ENCODE data around the gene ATP8B4.
"Not testable (repeated sequence)": the region's sequence is repeated elsewhere in the genome, so short reads cannot be mapped to it uniquely, and the experiment has no call there.

Gene ATP8B4

GRCh38 chr15:50135031-50135551 lies 16.1 kb upstream of the ATP8B4 start:
- H3K9ac ChIP-seq (ENCODE audit: insufficient read length): no peak overlapping the region
- no peak overlapping the region for H3K27ac ChIP-seq
- no peaks in the 10 kb centered on the region for H3K36me3 ChIP-seq (ENCODE audit: insufficient read depth, low read length)
- no peaks in the 10 kb centered on the region for H3K9me3 ChIP-seq (ENCODE audit: low read depth, low read length)
- H3K4me3 ChIP-seq: no peak overlapping the region
- DNase-seq (ENCODE audit: low read depth, low spot score): no peak
- no peak for TF ChIP-seq EZH2 (IDR thresholded peaks at IDR 0.05)
- no peak for TF ChIP-seq POLR2AphosphoS5 (IDR thresholded peaks at IDR 0.05; ENCODE audit: borderline replicate concordance, low read depth, low read length)
- TF ChIP-seq FOXP2 (optimal IDR thresholded peaks at IDR 0.05; ENCODE audit: control extremely low read depth, extremely low read length, insufficient read depth): no peak

- no peak overlapping the region for H3K4me3 ChIP-seq
- no peaks in the 10 kb centered on the region for H3K36me3 ChIP-seq (ENCODE audit: insufficient read depth, low read length)
- no peak for DNase-seq (ENCODE audit: low read depth, low spot score)
- no peak for TF ChIP-seq POLR2AphosphoS5 (IDR thresholded peaks at IDR 0.05; ENCODE audit: borderline replicate concordance, low read depth, low read length)
- no peak for TF ChIP-seq FOXP2 (optimal IDR thresholded peaks at IDR 0.05; ENCODE audit: control extremely low read depth, extremely low read length, insufficient read depth)
- no peak for TF ChIP-seq EZH2 (IDR thresholded peaks at IDR 0.05)
- H3K27ac ChIP-seq: no peak overlapping the region
- no peaks in the 10 kb centered on the region for H3K9me3 ChIP-seq (ENCODE audit: low read depth, low read length)
- H3K9ac ChIP-seq (ENCODE audit: insufficient read length): no peak overlapping the region
Measured at GRCh38 chr15:50134524-50135024, 15.5 kb upstream of the ATP8B4 start.

- not testable (repeated sequence) for H3K9ac ChIP-seq (ENCODE audit: insufficient read length); H3K9me3 ChIP-seq (ENCODE audit: low read depth, low read length); H3K4me3 ChIP-seq; DNase-seq (ENCODE audit: low read depth, low spot score); H3K36me3 ChIP-seq (ENCODE audit: insufficient read depth, low read length); H3K27ac ChIP-seq
Measured at GRCh38 chr15:50132251-50132984, 13.4 kb upstream of the ATP8B4 start.

- no peak overlapping the region for H3K9ac ChIP-seq (ENCODE audit: insufficient read length)
- no peak overlapping the region for H3K27ac ChIP-seq
- H3K9me3 ChIP-seq (ENCODE audit: low read depth, low read length): no peaks in the 10 kb centered on the region
- H3K36me3 ChIP-seq (ENCODE audit: insufficient read depth, low read length): no peaks in the 10 kb centered on the region
- TF ChIP-seq FOXP2 (optimal IDR thresholded peaks at IDR 0.05; ENCODE audit: control extremely low read depth, extremely low read length, insufficient read depth) (no peak), EZH2 (IDR thresholded peaks at IDR 0.05) (no peak), POLR2AphosphoS5 (IDR thresholded peaks at IDR 0.05; ENCODE audit: borderline replicate concordance, low read depth, low read length) (no peak)
- H3K4me3 ChIP-seq: no peak overlapping the region
- DNase-seq (ENCODE audit: low read depth, low spot score): no peak
Measured at GRCh38 chr15:50131617-50132016, 12.6 kb upstream of the ATP8B4 start.

GRCh38 chr15:50128266-50128665 lies 9.2 kb upstream of the ATP8B4 start:
- Histone ChIP-seq H3K9ac (ENCODE audit: insufficient read length) (no peak overlapping the region), H3K36me3 (ENCODE audit: insufficient read depth, low read length) (no peaks in the 10 kb centered on the region), H3K4me3 (no peak overlapping the region), H3K27ac (no peak overlapping the region), H3K9me3 (ENCODE audit: low read depth, low read length) (no peaks in the 10 kb centered on the region)
- TF ChIP-seq POLR2AphosphoS5 (IDR thresholded peaks at IDR 0.05; ENCODE audit: borderline replicate concordance, low read depth, low read length): no peak
- no peak for TF ChIP-seq FOXP2 (optimal IDR thresholded peaks at IDR 0.05; ENCODE audit: control extremely low read depth, extremely low read length, insufficient read depth)
- TF ChIP-seq EZH2 (IDR thresholded peaks at IDR 0.05): no peak
- no peak for DNase-seq (ENCODE audit: low read depth, low spot score)

GRCh38 chr15:50127255-50127777 lies 8.3 kb upstream of the ATP8B4 start:
- no peak for DNase-seq (ENCODE audit: low read depth, low spot score)
- Histone ChIP-seq H3K27ac (no peak overlapping the region), H3K36me3 (ENCODE audit: insufficient read depth, low read length) (no peaks in the 10 kb centered on the region), H3K9ac (ENCODE audit: insufficient read length) (no peak overlapping the region), H3K4me3 (no peak overlapping the region), H3K9me3 (ENCODE audit: low read depth, low read length) (no peaks in the 10 kb centered on the region)
- TF ChIP-seq POLR2AphosphoS5 (IDR thresholded peaks at IDR 0.05; ENCODE audit: borderline replicate concordance, low read depth, low read length) (no peak), EZH2 (IDR thresholded peaks at IDR 0.05) (no peak), FOXP2 (optimal IDR thresholded peaks at IDR 0.05; ENCODE audit: control extremely low read depth, extremely low read length, insufficient read depth) (no peak)

GRCh38 chr15:50126072-50126471 lies 7.0 kb upstream of the ATP8B4 start:
- Histone ChIP-seq H3K27ac (no peak overlapping the region), H3K9ac (ENCODE audit: insufficient read length) (no peak overlapping the region), H3K9me3 (ENCODE audit: low read depth, low read length) (no peaks in the 10 kb centered on the region), H3K4me3 (no peak overlapping the region), H3K36me3 (ENCODE audit: insufficient read depth, low read length) (no peaks in the 10 kb centered on the region)
- DNase-seq (ENCODE audit: low read depth, low spot score): no peak
- TF ChIP-seq EZH2 (IDR thresholded peaks at IDR 0.05): no peak
- TF ChIP-seq POLR2AphosphoS5 (IDR thresholded peaks at IDR 0.05; ENCODE audit: borderline replicate concordance, low read depth, low read length): no peak
- no peak for TF ChIP-seq FOXP2 (optimal IDR thresholded peaks at IDR 0.05; ENCODE audit: control extremely low read depth, extremely low read length, insufficient read depth)

GRCh38 chr15:50124631-50125030 lies 5.6 kb upstream of the ATP8B4 start:
- no peaks in the 10 kb centered on the region for H3K36me3 ChIP-seq (ENCODE audit: insufficient read depth, low read length)
- no peak overlapping the region for H3K27ac ChIP-seq
- DNase-seq (ENCODE audit: low read depth, low spot score): no peak
- no peak overlapping the region for H3K4me3 ChIP-seq
- TF ChIP-seq EZH2 (IDR thresholded peaks at IDR 0.05): no peak
- TF ChIP-seq POLR2AphosphoS5 (IDR thresholded peaks at IDR 0.05; ENCODE audit: borderline replicate concordance, low read depth, low read length): no peak
- TF ChIP-seq FOXP2 (optimal IDR thresholded peaks at IDR 0.05; ENCODE audit: control extremely low read depth, extremely low read length, insufficient read depth): no peak
- H3K9me3 ChIP-seq (ENCODE audit: low read depth, low read length): no peaks in the 10 kb centered on the region
- no peak overlapping the region for H3K9ac ChIP-seq (ENCODE audit: insufficient read length)
